SU-DHL-6 (cell line): Measurements from ENCODE around the gene CDC42EP4.

ENCODE experiments used
- EZH2phosphoT487 ChIP-seq: fragments of 200-600 bp; sonication (generic), shearing (Covaris generic); conservative IDR thresholded peaks from 2 replicates; pipeline ENCODE4 v1.6.1; 2018; ENCODE audit warnings: mild to moderate bottlenecking, antibody characterized with exemption, low read length, moderate library complexity, mixed read lengths
- TF ChIP-seq, protein P1 (sequence below): fragments of 200-600 bp; sonication (generic); IDR thresholded peaks from one replicate; pipeline ENCODE4 v1.5.1; 2017; ENCODE audit warnings: antibody characterized with exemption, mild to moderate bottlenecking, low read length, moderate library complexity; ENCODE audit not compliant: insufficient read depth, poor library complexity, severe bottlenecking

DNA sequence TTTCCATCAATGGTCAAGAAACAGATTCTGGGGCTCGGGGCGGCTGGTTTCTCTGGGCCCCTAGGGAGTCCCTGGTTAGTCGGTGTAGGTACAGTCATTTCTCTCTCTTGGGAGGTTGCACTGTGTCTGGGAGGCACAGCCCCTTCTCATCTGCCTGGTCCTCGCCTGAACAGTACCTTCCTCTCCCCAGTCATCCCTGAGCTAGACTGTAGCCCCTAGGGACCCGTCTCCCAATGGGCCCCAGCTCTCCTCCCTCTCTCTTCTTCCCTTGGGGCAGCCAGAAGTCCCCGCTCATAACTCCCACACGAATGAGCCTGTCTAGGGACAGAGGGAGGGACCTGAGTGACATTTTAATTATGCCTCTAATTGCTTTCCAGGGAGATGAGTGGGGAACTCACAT, 29.9 kb downstream of the CDC42EP4 start:
- TF ChIP-seq, protein P1, sequence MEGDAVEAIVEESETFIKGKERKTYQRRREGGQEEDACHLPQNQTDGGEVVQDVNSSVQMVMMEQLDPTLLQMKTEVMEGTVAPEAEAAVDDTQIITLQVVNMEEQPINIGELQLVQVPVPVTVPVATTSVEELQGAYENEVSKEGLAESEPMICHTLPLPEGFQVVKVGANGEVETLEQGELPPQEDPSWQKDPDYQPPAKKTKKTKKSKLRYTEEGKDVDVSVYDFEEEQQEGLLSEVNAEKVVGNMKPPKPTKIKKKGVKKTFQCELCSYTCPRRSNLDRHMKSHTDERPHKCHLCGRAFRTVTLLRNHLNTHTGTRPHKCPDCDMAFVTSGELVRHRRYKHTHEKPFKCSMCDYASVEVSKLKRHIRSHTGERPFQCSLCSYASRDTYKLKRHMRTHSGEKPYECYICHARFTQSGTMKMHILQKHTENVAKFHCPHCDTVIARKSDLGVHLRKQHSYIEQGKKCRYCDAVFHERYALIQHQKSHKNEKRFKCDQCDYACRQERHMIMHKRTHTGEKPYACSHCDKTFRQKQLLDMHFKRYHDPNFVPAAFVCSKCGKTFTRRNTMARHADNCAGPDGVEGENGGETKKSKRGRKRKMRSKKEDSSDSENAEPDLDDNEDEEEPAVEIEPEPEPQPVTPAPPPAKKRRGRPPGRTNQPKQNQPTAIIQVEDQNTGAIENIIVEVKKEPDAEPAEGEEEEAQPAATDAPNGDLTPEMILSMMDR: no peak
- no peak for TF ChIP-seq EZH2phosphoT487
